ENCODE data around the gene GFOD1.
"Not testable (repeated sequence)": the region's sequence is repeated elsewhere in the genome, so short reads cannot be mapped to it uniquely, and the experiment has no call there.

Gene GFOD1

GRCh38 chr6:13441778-13442177 is 45.6 kb downstream of the GFOD1 start:
- no peak for TF ChIP-seq POLR2A (IDR thresholded peaks at IDR 0.05; ENCODE audit: low read depth, low read length)
- no peak for FAIRE-seq
- no peak for DNase-seq (ENCODE audit: insufficient read length, low spot score)

GRCh38 chr6:13439644-13440043 is 47.8 kb downstream of the GFOD1 start:
- FAIRE-seq, result peak; percentile 30
- no peak for TF ChIP-seq POLR2A (IDR thresholded peaks at IDR 0.05; ENCODE audit: low read depth, low read length)
- DNase-seq (ENCODE audit: insufficient read length, low spot score), result no peak

GRCh38 chr6:13438126-13438525 is 49.3 kb downstream of the GFOD1 start:
- no peak for FAIRE-seq
- no peak for TF ChIP-seq POLR2A (IDR thresholded peaks at IDR 0.05; ENCODE audit: low read depth, low read length)
- DNase-seq (ENCODE audit: insufficient read length, low spot score), result no peak

GRCh38 chr6:13437218-13437996 is 50.0 kb downstream of the GFOD1 start:
- FAIRE-seq (no peak), DNase-seq (ENCODE audit: insufficient read length, low spot score) (no peak)
- no peak for TF ChIP-seq POLR2A (IDR thresholded peaks at IDR 0.05; ENCODE audit: low read depth, low read length)

GRCh38 chr6:13436399-13437217 is 50.8 kb downstream of the GFOD1 start:
- no peak for FAIRE-seq
- DNase-seq (ENCODE audit: insufficient read length, low spot score), result no peak
- TF ChIP-seq POLR2A (IDR thresholded peaks at IDR 0.05; ENCODE audit: low read depth, low read length), result no peak

- DNase-seq (ENCODE audit: insufficient read length, low spot score) (no peak), FAIRE-seq (no peak)
- no peak for TF ChIP-seq POLR2A (IDR thresholded peaks at IDR 0.05; ENCODE audit: low read depth, low read length)
Measured at GRCh38 chr6:13435477-13436246, 51.7 kb downstream of the GFOD1 start.

GRCh38 chr6:13434777-13435176 is 52.6 kb downstream of the GFOD1 start:
- no peak for TF ChIP-seq POLR2A (IDR thresholded peaks at IDR 0.05; ENCODE audit: low read depth, low read length)
- DNase-seq (ENCODE audit: insufficient read length, low spot score) (no peak), FAIRE-seq (no peak)

- not testable (repeated sequence) for FAIRE-seq; DNase-seq (ENCODE audit: insufficient read length, low spot score)
Measured at GRCh38 chr6:13434135-13434775, 53.1 kb downstream of the GFOD1 start.

- FAIRE-seq (no peak), DNase-seq (ENCODE audit: insufficient read length, low spot score) (no peak)
- TF ChIP-seq POLR2A (IDR thresholded peaks at IDR 0.05; ENCODE audit: low read depth, low read length), result no peak
Measured at GRCh38 chr6:13433709-13434121, 53.7 kb downstream of the GFOD1 start.

GRCh38 chr6:13432526-13433184 is 54.7 kb downstream of the GFOD1 start:
- no peak for FAIRE-seq
- DNase-seq (ENCODE audit: insufficient read length, low spot score), result no peak
- no peak for TF ChIP-seq POLR2A (IDR thresholded peaks at IDR 0.05; ENCODE audit: low read depth, low read length)

GRCh38 chr6:13431861-13432465 is 55.4 kb downstream of the GFOD1 start:
- FAIRE-seq, result no peak
- no peak for TF ChIP-seq POLR2A (IDR thresholded peaks at IDR 0.05; ENCODE audit: low read depth, low read length)
- DNase-seq (ENCODE audit: insufficient read length, low spot score), result peak; percentile 69

GRCh38 chr6:13431059-13431656 is 56.2 kb downstream of the GFOD1 start:
- no peak for DNase-seq (ENCODE audit: insufficient read length, low spot score)
- TF ChIP-seq POLR2A (IDR thresholded peaks at IDR 0.05; ENCODE audit: low read depth, low read length), result no peak
- FAIRE-seq, result no peak

All from H54 (cell line).